Astrocyte of the spinal cord (primary cell): ENCODE measurements around the gene BTBD9.

Experiments used
- DNase-seq: peaks from one replicate; pipeline ENCODE4 v3.0.0; 2011; ENCODE audit warnings: low read depth, low spot score
- H3K4me3 ChIP-seq: 2 replicates; pipeline ENCODE4 v1.5.1; 2011; ENCODE audit warnings: low read depth, mild to moderate bottlenecking, low read length, moderate library complexity
- in situ Hi-C: cut with HindIII; loops from 2 replicates; pipeline ENCODE4 v1.10.0; 2017; ENCODE audit warnings: low sequenced_read_pairs
- TF ChIP-seq, protein P1 (sequence below): IDR thresholded peaks from 2 replicates; pipeline ENCODE4 v1.5.1; 2012; ENCODE audit warnings: low read depth, mild to moderate bottlenecking, low read length, inconsistent platforms

BTBD9 gene

DNA sequence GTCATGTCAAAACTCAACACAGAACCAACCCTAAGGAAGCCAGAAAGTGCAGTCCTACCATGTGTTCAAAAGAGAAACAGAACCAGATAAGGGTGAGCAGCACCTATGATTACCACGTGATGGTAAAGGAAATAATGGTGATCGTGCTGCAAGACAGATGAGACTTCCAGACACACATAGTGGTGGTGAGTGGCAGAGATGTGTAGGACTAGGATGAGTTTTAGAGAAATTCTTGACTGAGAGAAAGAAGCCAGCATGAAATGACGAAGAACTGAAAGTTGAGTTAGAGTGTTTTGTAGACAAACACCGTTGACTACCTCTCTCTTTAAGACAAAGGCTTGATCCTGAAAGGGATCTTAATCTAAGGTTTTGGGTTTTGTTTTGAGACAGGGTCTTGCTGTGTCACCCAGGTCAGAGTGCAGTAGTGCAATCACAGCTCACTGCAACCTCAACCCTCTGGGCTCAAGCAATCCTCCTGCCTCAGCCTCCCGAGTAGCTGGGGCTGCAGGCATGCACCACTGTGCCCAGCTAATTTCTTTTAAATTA, 10.6 kb upstream of the BTBD9 start:
- TF ChIP-seq, protein P1, sequence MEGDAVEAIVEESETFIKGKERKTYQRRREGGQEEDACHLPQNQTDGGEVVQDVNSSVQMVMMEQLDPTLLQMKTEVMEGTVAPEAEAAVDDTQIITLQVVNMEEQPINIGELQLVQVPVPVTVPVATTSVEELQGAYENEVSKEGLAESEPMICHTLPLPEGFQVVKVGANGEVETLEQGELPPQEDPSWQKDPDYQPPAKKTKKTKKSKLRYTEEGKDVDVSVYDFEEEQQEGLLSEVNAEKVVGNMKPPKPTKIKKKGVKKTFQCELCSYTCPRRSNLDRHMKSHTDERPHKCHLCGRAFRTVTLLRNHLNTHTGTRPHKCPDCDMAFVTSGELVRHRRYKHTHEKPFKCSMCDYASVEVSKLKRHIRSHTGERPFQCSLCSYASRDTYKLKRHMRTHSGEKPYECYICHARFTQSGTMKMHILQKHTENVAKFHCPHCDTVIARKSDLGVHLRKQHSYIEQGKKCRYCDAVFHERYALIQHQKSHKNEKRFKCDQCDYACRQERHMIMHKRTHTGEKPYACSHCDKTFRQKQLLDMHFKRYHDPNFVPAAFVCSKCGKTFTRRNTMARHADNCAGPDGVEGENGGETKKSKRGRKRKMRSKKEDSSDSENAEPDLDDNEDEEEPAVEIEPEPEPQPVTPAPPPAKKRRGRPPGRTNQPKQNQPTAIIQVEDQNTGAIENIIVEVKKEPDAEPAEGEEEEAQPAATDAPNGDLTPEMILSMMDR = no peak
- no peak for DNase-seq
- in situ Hi-C loops = no loop called here
- no peak overlapping the region for H3K4me3 ChIP-seq

DNA sequence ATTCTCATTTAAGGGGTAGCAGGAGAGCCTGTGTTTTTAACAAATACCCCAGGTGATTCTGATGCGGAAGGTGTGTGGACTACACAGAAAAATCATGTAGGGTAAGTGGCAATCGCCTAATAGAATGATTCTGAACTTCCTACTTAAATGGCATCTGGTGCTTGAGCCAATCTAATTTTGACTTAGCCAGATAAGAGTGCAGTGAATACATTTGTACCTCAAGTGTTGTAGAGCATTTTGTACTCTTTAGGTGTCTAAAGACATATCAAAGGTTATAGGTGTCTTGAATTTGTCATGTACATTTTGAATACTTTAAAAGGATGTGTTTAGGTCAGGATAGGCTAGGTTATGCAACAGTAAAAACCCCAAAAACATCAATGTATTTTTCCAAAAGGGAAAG, 10.0 kb upstream of the BTBD9 start:
- H3K4me3 ChIP-seq = no peak overlapping the region
- in situ Hi-C loops = no loop called here
- no peak for DNase-seq
- TF ChIP-seq, protein P1 = no peak

DNA sequence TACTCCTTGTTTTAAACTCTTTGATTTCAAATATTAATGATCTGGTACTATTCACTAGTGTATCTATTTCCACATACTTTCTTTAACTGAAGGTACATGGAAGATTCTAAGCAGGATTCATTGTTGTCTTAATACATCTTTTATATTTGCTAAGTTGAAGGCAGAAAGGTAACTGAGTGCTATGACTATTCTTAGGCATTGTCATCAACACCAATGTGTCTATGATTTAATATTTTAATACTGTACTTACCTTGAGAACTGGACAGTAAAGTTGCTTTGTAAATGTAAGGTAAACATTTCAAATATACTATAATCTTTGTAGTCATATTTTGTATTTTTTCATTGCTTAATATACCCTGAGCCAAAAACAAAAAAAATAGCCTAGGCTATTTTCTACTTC, 8.9 kb upstream of the BTBD9 start:
- H3K4me3 ChIP-seq = no peak overlapping the region
- TF ChIP-seq, protein P1 = no peak
- no peak for DNase-seq
- in situ Hi-C loops = no loop called here

DNA sequence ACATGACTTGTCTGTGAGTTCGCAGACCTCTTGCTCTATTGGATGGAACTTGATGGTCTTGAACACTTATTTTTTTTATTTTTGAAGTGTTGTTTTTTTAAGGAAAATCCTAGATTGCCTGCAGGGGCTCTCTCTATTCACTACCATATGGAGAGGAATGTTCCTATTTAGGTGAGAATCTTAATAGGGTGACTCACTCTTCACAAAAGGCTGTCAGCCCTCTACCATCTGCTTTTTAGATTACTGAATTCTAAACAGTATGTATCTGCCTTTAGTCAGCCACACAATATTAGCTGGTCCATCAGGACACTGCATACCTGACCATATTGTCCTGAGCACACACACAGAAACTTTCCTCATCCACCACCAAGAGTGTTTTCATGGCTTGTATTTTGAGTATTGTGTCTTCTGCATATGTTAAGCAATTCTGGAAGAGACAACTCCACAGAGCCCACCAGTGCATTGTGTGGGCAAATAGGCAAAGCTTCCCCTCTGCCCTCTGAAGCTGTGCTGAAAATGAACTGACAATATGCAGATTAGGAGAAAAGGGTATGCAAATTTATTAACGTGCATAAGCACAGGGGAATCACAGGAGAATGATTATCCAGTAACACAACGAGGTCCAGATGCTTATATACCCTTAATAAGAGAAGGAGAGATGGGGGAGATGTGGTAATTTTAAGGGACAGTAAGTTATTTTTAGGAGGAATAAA, 6.6 kb upstream of the BTBD9 start:
- peak; percentile 7 for DNase-seq
- TF ChIP-seq, protein P1 = no peak
- no peak overlapping the region for H3K4me3 ChIP-seq
- in situ Hi-C loops = no loop called here

DNA sequence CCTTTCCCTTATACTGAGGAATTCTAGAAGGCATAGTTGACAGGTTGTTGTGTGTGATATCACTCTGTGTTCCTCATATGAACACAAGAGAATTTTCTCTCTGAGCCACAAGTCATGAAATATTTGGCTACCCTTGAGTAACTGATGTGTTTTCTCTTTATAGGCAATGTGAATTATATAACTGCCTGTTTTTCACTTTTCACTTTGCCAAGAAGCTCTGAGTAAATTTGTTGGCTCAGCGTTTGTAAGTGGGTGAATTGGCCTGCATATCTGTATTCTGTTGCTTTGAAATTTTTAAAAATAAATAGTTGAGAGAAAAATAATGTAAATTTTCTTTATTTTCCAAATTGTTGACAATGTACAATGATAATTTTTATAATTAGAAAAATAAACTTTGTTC, 5.2 kb upstream of the BTBD9 start:
- DNase-seq = no peak

DNA sequence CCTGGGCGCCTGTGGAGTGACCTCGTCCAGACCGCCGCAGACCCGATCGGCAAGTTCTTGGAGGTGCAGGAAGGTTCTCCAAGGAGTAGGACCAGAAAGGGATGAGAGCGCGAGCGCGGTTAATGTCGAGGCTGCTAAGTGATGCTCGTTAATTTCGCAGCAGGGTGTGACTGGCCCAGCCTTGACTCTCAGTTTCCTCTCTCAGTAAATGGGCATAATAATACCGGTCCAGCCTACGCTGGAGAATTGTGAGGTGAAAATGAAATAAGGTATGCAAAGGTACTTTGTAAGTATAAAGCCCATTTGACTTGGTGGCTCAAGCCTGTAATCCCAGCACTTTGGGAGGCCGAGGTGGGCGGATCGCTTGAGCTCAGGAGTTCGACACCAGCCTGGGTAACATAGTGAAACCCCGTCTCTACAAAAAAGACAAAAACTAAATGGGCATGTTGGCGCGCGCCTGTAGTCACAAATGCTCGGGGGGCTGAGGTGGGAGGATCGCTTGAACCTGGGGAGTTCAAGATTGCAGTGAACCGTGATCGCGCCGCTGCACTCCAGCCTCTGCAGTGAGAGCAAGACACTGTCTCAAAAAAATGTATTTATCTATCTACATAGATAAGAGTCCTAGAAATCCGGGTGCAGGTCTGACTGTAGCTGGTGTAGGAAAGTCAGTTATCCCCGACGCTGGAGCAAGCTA, 634 bp upstream of the BTBD9 start:
- in situ Hi-C loops = no loop called here
- TF ChIP-seq, protein P1 = no peak
- peak overlapping the region; percentile 84 for H3K4me3 ChIP-seq
- DNase-seq = no peak

More for the DNA sequence above, 5.2 kb upstream of the BTBD9 start:
- TF ChIP-seq, protein P1 = no peak
- H3K4me3 ChIP-seq = no peak overlapping the region
- in situ Hi-C loops = no loop called here
